Mesenchymal stem cell (in vitro differentiated cells and primary cell): ENCODE measurements around the gene SCAF8.

Experiments
- DNase-seq: peaks from one replicate; pipeline ENCODE4 v3.0.0-alpha.2; 2013
- H2AFZ ChIP-seq: one replicate; pipeline ENCODE4 v1.6.1; 2013; ENCODE audit warnings: low read depth, mild to moderate bottlenecking, control low read depth, inconsistent platforms, low read length, moderate library complexity
- H2AK5ac ChIP-seq: 2 replicates; pipeline ENCODE4 v1.6.1; 2013; ENCODE audit warnings: low read length, moderate library complexity, mild to moderate bottlenecking, inconsistent platforms; ENCODE audit not compliant: severe bottlenecking
- H2BK120ac ChIP-seq: one replicate; pipeline ENCODE4 v1.6.1; 2013; ENCODE audit warnings: low read depth, mild to moderate bottlenecking, inconsistent platforms, low read length, moderate library complexity
- H2BK12ac ChIP-seq, 2 experiments: one replicate each; pipeline ENCODE4 v1.6.1; 2013; ENCODE audit warnings: inconsistent platforms in 2 of 2, low read length in 2 of 2, mild to moderate bottlenecking in 2 of 2, moderate library complexity in 2 of 2, control low read depth in 1 of 2
- H2BK15ac ChIP-seq: one replicate; pipeline ENCODE4 v1.6.1; 2013; ENCODE audit warnings: mild to moderate bottlenecking, low read depth, inconsistent platforms; ENCODE audit not compliant: poor library complexity, severe bottlenecking
- H2BK5ac ChIP-seq: 2 replicates; pipeline ENCODE4 v1.6.1; 2013; ENCODE audit warnings: low read depth, mild to moderate bottlenecking, low read length, control low read depth, inconsistent platforms; ENCODE audit not compliant: poor library complexity, severe bottlenecking
- H3K14ac ChIP-seq, 2 experiments: one replicate each; pipeline ENCODE4 v1.6.1; 2013; ENCODE audit warnings: inconsistent platforms in 2 of 2, low read length in 2 of 2, control low read depth in 1 of 2, mild to moderate bottlenecking in 1 of 2, moderate library complexity in 1 of 2
- H3K18ac ChIP-seq, 2 experiments: one replicate each; pipeline ENCODE4 v1.6.1; 2013; ENCODE audit warnings: inconsistent platforms in 2 of 2, low read length in 2 of 2, control low read depth in 1 of 2, low read depth in 1 of 2, mild to moderate bottlenecking in 1 of 2
- H3K23ac ChIP-seq, 2 experiments: one replicate each; pipeline ENCODE4 v1.6.1; 2013; ENCODE audit warnings: inconsistent platforms in 2 of 2, low read length in 2 of 2, mild to moderate bottlenecking in 2 of 2, moderate library complexity in 2 of 2, control low read depth in 1 of 2
- H3K27ac ChIP-seq: 2 replicates; pipeline ENCODE4 v1.5.1; 2013; ENCODE audit warnings: mild to moderate bottlenecking, moderate library complexity, low read length, control low read depth, inconsistent platforms; ENCODE audit not compliant: poor library complexity, severe bottlenecking
- H3K27me3 ChIP-seq, 2 experiments: 2 replicates each; pipeline versions ENCODE4 v1.6.1 to v1.7.0; 2013; ENCODE audit warnings: low read length in 2 of 2, mild to moderate bottlenecking in 2 of 2, moderate library complexity in 2 of 2, control low read depth in 1 of 2, inconsistent platforms in 1 of 2; ENCODE audit not compliant: control insufficient read depth in 1 of 2, insufficient read depth in 1 of 2
- H3K36me3 ChIP-seq, 2 experiments: 2 replicates each; pipeline versions ENCODE4 v1.6.1 to v1.7.0; 2013; ENCODE audit warnings: low read length in 2 of 2, control low read depth in 1 of 2, inconsistent platforms in 1 of 2, low read depth in 1 of 2, mild to moderate bottlenecking in 1 of 2; ENCODE audit not compliant: insufficient read depth in 2 of 2, control insufficient read depth in 1 of 2
- H3K4ac ChIP-seq, 2 experiments: one replicate each; pipeline ENCODE4 v1.6.1; 2013; ENCODE audit warnings: inconsistent platforms in 2 of 2, low read length in 2 of 2, mild to moderate bottlenecking in 2 of 2, moderate library complexity in 2 of 2, control low read depth in 1 of 2, low read depth in 1 of 2
- H3K4me1 ChIP-seq: 2 replicates; pipeline ENCODE4 v1.6.1; 2013; ENCODE audit warnings: low read depth, low read length, control low read depth; ENCODE audit not compliant: control insufficient read depth, insufficient read depth
- H3K4me2 ChIP-seq: 2 replicates; pipeline ENCODE4 v1.6.1; 2013; ENCODE audit warnings: low read length, mild to moderate bottlenecking, inconsistent platforms; ENCODE audit not compliant: poor library complexity, severe bottlenecking
- H3K4me3 ChIP-seq, 2 experiments: 2 replicates each; pipeline versions ENCODE4 v1.5.1 to v1.7.0; 2013; ENCODE audit warnings: low read length in 2 of 2, mild to moderate bottlenecking in 2 of 2, control low read depth in 1 of 2, low read depth in 1 of 2; ENCODE audit not compliant: insufficient read depth in 1 of 2
- H3K79me1 ChIP-seq: replicated peaks from 2 replicates; pipeline ENCODE4 v1.6.1; 2013; ENCODE audit warnings: mild to moderate bottlenecking, control low read depth, low read length, inconsistent platforms; ENCODE audit not compliant: poor library complexity, severe bottlenecking
- H3K9ac ChIP-seq: 2 replicates; pipeline ENCODE4 v1.7.0; 2013; ENCODE audit warnings: mild to moderate bottlenecking, low read length, moderate library complexity
- H3K9me3 ChIP-seq: 2 replicates; pipeline ENCODE4 v1.7.0; 2013; ENCODE audit warnings: mild to moderate bottlenecking, low read length; ENCODE audit not compliant: control insufficient read depth
- H4K8ac ChIP-seq: one replicate; pipeline ENCODE4 v1.6.1; 2013; ENCODE audit warnings: inconsistent platforms, mild to moderate bottlenecking, low read length, moderate library complexity
- H4K91ac ChIP-seq: one replicate; pipeline ENCODE4 v1.6.1; 2013; ENCODE audit warnings: mild to moderate bottlenecking, low read length, inconsistent platforms
- WGBS: methylation state at CpG from one replicate; pipeline ENCODE4 v1.1.7; 2013; ENCODE audit warnings: mixed read lengths; 5-methylcytosine and 5-hydroxymethylcytosine counted together

Gene SCAF8

GRCh38 chr6:154690857-154691256 lies 42.4 kb upstream of the SCAF8 start:
- Histone ChIP-seq H3K9ac (no peak overlapping the region), H3K4me2 (no peak overlapping the region), H3K27ac (no peak overlapping the region), H2BK5ac (no peak overlapping the region), H4K91ac (no peak overlapping the region), H3K14ac (no peak overlapping the region), H2BK12ac (no peak overlapping the region), H3K36me3 (no peaks in the 10 kb centered on the region), H4K8ac (no peak overlapping the region), H3K4me1 (no peaks in the 10 kb centered on the region), H3K27me3 (no peaks in the 10 kb centered on the region), H2AK5ac (no peak overlapping the region), H2AFZ (no peak overlapping the region), H3K4ac (no peak overlapping the region), H3K23ac (no peak overlapping the region), H2BK120ac (no peak overlapping the region), H2BK15ac (no peak overlapping the region), H3K79me1 (no peaks in the 10 kb centered on the region), H3K18ac (no peak overlapping the region), H3K4me3 (no peak overlapping the region), H3K9me3 (no peaks in the 10 kb centered on the region)
- 98% methylated on average over 2 of the region's 4 CpGs for WGBS
- no peak for DNase-seq

GRCh38 chr6:154696661-154697060 lies 36.6 kb upstream of the SCAF8 start:
- H3K4me2 ChIP-seq, result no peak overlapping the region
- WGBS, result 83% methylated on average over 1 of the region's 1 CpG

GRCh38 chr6:154703124-154703523 lies 30.1 kb upstream of the SCAF8 start:
- H2BK15ac ChIP-seq, result no peak overlapping the region
- no peaks in the 10 kb centered on the region for H3K9me3 ChIP-seq
- H3K27ac ChIP-seq, result no peak overlapping the region
- H2BK120ac ChIP-seq, result no peak overlapping the region
- H4K8ac ChIP-seq, result no peak overlapping the region
- H4K91ac ChIP-seq, result no peak overlapping the region
- H3K9ac ChIP-seq, result no peak overlapping the region
- H3K4me3 ChIP-seq, result no peak overlapping the region
- H3K23ac ChIP-seq, result no peak overlapping the region
- H3K27me3 ChIP-seq, result no peaks in the 10 kb centered on the region
- H2BK5ac ChIP-seq, result no peak overlapping the region
- H3K14ac ChIP-seq, result no peak overlapping the region
- no peak overlapping the region for H3K4me2 ChIP-seq
- no peak overlapping the region for H2BK12ac ChIP-seq
- no peak overlapping the region for H2AFZ ChIP-seq
- WGBS, result 77% methylated on average over 4 of the region's 4 CpGs
- H3K36me3 ChIP-seq, result no peaks in the 10 kb centered on the region
- DNase-seq, result no peak
- no peaks in the 10 kb centered on the region for H3K79me1 ChIP-seq
- H3K4ac ChIP-seq, result no peak overlapping the region
- no peaks in the 10 kb centered on the region for H3K4me1 ChIP-seq
- no peak overlapping the region for H2AK5ac ChIP-seq
- H3K18ac ChIP-seq, result no peak overlapping the region

More at GRCh38 chr6:154696661-154697060, 36.6 kb upstream of the SCAF8 start:
- no peak overlapping the region for H3K14ac ChIP-seq
- H3K9me3 ChIP-seq, result no peaks in the 10 kb centered on the region
- no peak overlapping the region for H3K23ac ChIP-seq
- H3K27me3 ChIP-seq, result no peaks in the 10 kb centered on the region
- H3K27ac ChIP-seq, result no peak overlapping the region
- no peak overlapping the region for H3K9ac ChIP-seq
- H3K4me1 ChIP-seq, result no peaks in the 10 kb centered on the region
- no peak overlapping the region for H4K8ac ChIP-seq
- H2BK120ac ChIP-seq, result no peak overlapping the region
- H2AK5ac ChIP-seq, result no peak overlapping the region
- H3K79me1 ChIP-seq, result no peaks in the 10 kb centered on the region
- H3K18ac ChIP-seq, result no peak overlapping the region
- H4K91ac ChIP-seq, result no peak overlapping the region
- no peaks in the 10 kb centered on the region for H3K36me3 ChIP-seq
- H2AFZ ChIP-seq, result no peak overlapping the region
- H3K4me3 ChIP-seq, result no peak overlapping the region
- H2BK15ac ChIP-seq, result no peak overlapping the region
- no peak overlapping the region for H3K4ac ChIP-seq
- DNase-seq, result no peak
- H2BK5ac ChIP-seq, result no peak overlapping the region
- no peak overlapping the region for H2BK12ac ChIP-seq

GRCh38 chr6:154705471-154706113 lies 27.6 kb upstream of the SCAF8 start:
- Histone ChIP-seq H2AK5ac (no peak overlapping the region), H2BK12ac (no peak overlapping the region), H2BK5ac (no peak overlapping the region), H3K9me3 (no peaks in the 10 kb centered on the region), H3K14ac (no peak overlapping the region), H3K79me1 (no peaks in the 10 kb centered on the region), H3K27ac (no peak overlapping the region), H3K23ac (no peak overlapping the region), H3K27me3 (no peaks in the 10 kb centered on the region), H2BK15ac (no peak overlapping the region), H3K4ac (no peak overlapping the region), H4K8ac (no peak overlapping the region), H3K4me3 (no peak overlapping the region), H3K36me3 (no peaks in the 10 kb centered on the region), H3K4me2 (no peak overlapping the region), H3K9ac (no peak overlapping the region), H3K18ac (no peak overlapping the region), H4K91ac (no peak overlapping the region), H2AFZ (no peak overlapping the region), H2BK120ac (no peak overlapping the region), H3K4me1 (no peaks in the 10 kb centered on the region)
- DNase-seq, result no peak
- 85% methylated on average over 8 of the region's 8 CpGs for WGBS
